Dermis microvascular lymphatic vessel endothelial cell (primary cell): ENCODE data around the gene NUP93. TPM values are rescaled to one million over a fixed set of nuclear protein-coding genes. Genes with fewer than 3 reads are reported as not detected.

Experiments used
- DNase-seq, 2 donors: peaks; one replicate each; pipeline versions ENCODE4 v3.0.0 to v3.0.0-alpha.2; 2010; ENCODE audit warnings: low read depth in 2 of 2
- total RNA-seq: library from RNA; depleted of rRNA; stranded (reverse); fragments of >200 nt; gene quantifications from 2 replicates; pipeline ENCODE4 v1.2.1, GENCODE V29; 2014

NUP93 gene
- total RNA-seq, 1 donor from 2014 or later, result 85.4 TPM

- peak in 1 of 2 donors; percentile 50 for DNase-seq
These were observed 12.4 kb downstream of the NUP93 start for GRCh38 chr16:56742030-56742984.

DNA sequence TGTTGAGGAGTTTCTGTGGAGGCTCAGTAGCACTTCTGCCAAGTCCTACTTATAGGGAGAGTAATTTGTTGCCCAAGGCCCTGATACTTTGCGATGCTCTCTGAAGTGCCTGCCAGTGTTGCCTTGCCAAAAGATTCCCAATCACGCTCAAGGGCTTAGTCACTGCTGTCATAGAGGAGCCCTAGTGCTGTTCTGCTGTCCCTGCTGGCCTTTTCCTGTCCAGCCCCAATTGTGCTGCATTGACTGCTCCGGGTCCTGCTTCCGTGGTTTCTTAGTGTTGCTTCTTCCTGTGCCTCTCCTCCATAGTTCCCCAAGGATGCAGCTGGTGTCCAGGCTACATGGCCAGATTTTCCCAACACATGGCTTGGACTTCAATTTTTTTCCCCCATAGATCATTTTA lies 13.9 kb downstream of the NUP93 start:
- peak; percentile 27 to 65 for DNase-seq

GRCh38 chr16:56744996-56745640 lies 15.2 kb downstream of the NUP93 start:
- no peak for DNase-seq

DNA sequence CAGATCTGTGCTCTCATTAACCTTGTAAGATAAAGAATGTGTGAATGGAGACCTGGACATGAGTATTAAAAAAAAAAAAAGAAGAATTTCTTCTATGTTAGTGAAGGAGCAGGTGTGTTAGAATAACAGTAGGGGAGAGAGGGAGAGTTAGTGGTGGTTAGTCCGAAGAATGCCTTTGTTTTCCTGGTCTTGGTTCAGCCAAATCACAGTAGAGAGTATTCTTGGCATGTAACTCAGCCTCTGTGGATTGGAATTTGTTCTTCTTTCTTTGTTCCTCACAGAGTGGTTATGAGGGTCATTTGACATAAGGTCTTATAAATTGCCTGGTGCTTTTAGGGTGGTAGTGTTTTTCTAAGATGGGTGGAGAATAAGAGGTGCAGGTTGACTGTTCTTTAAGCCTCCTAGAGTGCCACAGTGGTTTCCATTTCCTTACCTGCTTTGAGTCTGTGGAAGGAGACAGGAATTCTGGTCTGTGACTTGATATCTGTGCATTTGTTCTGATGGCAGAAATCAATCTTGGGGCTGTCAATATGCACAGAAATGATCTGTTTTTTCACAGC lies 17.6 kb downstream of the NUP93 start:
- no peak for DNase-seq

DNA sequence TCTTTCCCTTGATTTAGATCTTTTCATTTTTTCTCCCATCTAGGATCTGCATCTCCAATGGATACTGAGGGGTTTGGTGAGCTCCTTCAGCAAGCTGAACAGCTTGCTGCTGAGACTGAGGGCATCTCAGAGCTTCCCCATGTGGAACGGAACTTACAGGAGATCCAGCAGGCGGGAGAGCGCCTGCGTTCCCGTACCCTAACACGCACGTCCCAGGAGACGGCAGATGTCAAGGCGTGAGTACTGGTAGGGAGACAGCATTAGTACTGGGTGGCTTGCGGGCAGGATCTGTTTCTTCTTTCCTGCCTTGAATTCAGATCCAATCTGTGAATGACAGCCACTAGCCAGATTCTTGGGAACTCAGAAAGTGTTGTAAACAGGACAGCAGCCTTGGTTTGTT lies 18.3 kb downstream of the NUP93 start:
- DNase-seq, result no peak

DNA sequence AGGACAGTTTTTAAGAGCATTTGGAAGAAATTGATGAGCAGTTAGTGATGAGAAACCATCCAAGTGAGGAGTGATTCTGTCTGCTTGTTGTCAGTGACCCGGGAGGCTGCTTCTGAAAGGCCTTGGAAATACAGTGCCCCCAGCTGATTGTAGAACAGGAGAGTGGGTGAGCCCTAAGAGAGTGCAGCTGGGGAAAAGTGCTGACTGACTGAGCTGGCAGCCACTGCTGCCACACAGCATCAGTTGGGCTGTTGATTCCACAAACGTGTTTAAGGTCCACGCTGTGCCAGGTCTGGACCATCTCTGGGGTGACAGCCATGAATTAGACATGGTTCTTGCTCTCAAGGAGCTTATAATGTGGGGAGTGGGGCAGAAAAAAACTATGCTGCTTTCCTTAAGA lies 18.9 kb downstream of the NUP93 start:
- no peak for DNase-seq

DNA sequence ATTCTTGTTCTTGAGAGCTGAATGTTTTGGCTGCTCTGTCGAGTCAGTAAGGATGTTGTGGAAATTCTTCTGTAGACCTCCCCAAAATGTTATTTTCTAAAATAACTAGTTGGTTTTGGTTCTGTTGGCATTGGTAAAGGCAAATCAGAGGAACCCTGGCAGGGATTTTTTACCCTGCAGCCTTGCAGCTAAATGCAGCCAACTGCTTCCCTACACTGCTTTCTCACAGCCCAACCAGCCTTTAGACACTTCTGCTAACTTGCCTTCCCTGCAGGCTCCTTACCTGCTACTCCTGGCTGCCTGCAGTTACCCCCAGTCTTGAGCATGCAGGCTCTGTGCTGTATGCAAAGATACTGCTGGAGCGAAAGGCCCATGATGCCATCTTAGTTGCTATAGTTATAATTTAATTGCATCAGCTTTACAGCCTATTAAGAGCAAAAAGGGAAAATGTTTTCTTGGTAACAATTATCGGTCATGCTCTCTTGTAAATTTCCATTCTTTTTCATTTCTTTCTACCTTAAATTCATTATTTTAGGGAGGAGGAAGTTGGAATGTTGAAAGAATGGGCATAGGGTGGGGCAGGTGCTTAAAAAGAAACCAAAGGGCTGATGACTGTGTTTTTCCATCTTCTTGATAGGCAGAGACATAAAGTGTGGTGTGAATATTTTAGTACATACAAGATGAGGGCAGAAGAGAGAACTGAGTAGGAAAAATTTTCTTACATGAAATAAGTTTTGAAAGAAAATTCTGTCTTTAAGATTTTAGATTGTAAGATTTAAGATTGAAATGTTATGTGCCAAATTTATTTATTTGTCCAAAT lies 20.0 kb downstream of the NUP93 start:
- no peak for DNase-seq

- no peak for DNase-seq
These were observed 23.5 kb downstream of the NUP93 start for GRCh38 chr16:56753410-56753809.

- no peak for DNase-seq
These were observed 25.1 kb downstream of the NUP93 start for GRCh38 chr16:56755038-56755437.

DNA sequence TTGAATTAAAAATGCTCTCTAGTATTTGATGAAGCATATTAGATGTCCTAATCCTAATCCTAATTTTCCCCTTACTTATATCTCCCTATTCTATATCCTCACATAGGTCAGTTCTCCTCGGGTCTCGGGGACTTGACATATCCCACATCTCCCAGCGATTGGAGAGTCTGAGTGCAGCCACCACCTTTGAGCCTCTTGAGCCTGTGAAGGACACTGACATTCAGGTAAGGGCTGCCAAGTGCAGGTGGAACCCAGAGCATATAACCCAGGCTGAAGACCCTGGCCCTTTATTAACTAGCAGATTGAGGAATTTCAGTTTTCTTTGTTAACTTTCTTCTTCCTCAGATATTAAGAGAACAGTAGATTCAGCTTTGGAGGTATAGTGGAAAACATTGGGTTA lies 28.5 kb downstream of the NUP93 start:
- DNase-seq, result no peak

- DNase-seq, result no peak
These were observed 29.0 kb downstream of the NUP93 start for GRCh38 chr16:56758930-56759329.

DNA sequence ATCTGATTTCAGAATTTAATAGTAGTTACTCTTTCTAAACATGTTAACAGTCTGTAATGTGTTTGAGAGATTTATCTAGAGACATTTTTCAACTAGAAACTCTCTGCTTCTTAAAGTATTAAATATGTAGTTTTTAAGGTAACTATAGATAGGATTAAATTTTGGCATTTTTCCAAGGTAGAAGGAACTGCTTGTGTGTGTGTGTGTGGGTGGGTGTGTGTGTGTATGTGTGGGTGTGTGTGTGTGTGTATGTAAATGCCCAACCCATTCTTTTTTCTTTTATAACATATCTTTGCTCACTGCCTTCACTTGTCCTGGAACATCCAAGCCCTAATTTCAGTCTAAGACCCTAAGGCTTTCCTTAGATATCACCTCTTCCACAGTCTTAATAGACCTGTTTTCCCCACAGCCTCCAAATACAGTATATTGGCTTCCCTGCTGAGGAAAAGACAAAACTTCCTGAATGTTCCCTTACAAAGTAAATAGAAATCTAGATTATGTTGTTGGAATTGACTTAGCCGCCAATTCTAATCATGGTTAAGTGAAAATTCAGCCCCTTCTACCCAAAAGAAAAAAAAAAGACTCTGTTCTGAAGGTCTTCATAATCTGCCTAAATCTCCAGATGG lies 33.5 kb downstream of the NUP93 start:
- peak in 1 of 2 donors; percentile 6 for DNase-seq

- DNase-seq, result no peak
These were observed 34.9 kb downstream of the NUP93 start for GRCh38 chr16:56764835-56765234.

DNA sequence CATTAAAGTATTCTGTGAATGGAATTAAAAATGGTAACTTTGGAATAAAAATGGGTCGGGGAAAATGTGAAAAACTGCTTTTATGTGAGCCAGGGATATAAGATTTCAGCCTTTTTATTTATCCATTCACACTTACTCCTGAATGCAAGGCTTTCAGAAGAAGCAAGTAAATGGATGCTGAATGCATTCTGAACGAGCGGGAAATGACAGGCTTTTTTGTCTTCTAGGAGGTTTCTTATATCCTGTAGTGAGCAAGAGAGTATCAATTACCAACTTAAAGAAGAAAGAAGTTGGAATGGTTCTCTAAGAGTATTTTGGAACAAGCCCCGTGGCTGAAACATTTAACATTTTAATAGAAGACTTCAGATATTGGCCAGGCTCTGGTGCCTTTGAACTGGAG lies 36.0 kb downstream of the NUP93 start:
- DNase-seq, result no peak

- no peak for DNase-seq
These were observed 37.1 kb downstream of the NUP93 start for GRCh38 chr16:56767024-56767423.

DNA sequence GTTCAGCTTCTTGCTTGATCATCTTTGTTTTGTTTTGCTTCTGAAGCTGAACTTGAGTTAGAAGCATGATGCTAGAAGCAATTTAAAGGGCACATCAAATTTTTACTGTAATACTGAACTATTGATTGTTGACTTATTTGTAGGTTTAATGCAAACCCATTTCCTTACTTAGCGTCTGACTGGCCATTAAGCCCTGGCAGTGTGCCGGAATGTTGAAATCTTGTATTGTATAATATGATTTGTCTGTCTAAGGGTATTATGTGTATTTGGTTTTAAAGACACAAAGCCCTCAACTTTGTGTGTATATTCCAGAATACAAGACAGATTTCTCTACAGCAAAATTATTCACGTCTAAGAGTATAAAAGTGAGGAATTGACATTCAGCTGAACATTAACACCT lies 39.7 kb downstream of the NUP93 start:
- no peak for DNase-seq

- no peak for DNase-seq
These were observed 41.8 kb downstream of the NUP93 start for GRCh38 chr16:56771558-56772279.

DNA sequence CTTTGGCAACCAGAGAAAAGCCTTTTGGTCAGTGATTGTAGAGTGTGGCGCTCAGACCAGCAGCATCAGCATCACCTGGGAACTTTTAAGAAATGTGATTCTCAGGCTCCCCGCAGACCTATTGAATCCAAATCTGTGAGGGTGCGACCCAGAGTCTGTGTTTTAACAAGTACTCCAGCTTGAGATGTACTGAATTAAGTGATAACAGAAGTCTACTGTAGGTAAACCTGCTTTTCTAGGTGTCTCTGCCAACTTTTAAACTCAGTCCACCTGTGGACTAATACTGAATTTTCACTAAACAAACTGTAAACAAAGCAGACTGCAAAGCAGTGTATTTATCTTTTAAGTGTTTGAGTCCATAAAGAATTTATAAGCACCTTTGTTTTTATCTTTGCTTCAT lies 43.6 kb downstream of the NUP93 start:
- no peak for DNase-seq

GRCh38 chr16:56774016-56774680 lies 44.2 kb downstream of the NUP93 start:
- DNase-seq, result no peak

DNA sequence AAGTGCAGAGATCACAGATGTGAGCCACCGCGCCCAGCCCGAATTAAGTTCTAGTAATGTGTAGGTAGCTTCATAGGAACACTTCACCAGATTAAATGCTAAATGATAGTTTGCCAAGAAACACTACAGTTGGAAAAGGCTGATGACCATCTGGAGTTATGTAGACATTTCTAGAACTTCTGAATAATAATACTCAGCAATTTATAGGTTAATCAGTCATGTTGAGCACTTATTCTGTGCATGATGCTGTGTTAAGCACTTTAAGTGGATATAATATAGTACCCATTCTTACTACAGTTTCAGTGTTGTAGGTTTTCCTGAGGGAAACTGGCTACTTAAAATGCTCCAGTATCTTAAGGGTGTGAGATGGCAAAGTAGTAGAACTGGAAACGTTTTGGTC lies 45.2 kb downstream of the NUP93 start:
- DNase-seq, result no peak
